Omental fat pad (tissue), 4 donors: ENCODE results near the gene GMDS. TPM values are rescaled to one million over a fixed set of nuclear protein-coding genes. Genes with fewer than 3 reads are reported as not detected.

Source experiments
- ATAC-seq: fragments of 150-250 bp; one replicate; pipeline ENCODE4 v1.9.1; 2016; ENCODE audit warnings: mild to moderate bottlenecking, moderate library complexity; ENCODE audit not compliant: low FRiP score
- DNase-seq: peaks from one replicate; pipeline ENCODE4 v3.0.0-alpha.2; 2019; ENCODE audit warnings: low spot score
- CTCF ChIP-seq, 3 donors: fragments of 450-650 bp; IDR thresholded peaks; one replicate each; pipeline ENCODE4 v1.5.1; 2016 to 2017; ENCODE audit warnings: antibody characterized with exemption in 3 of 3, mild to moderate bottlenecking in 3 of 3, moderate library complexity in 2 of 3
- total RNA-seq, 4 donors: library from RNA; depleted of rRNA; stranded (reverse); fragments of >200 nt; gene quantifications; one replicate each; pipeline ENCODE4 v1.1.0, GENCODE V29; 2016

GMDS gene
- total RNA-seq, 4 donors from 2014 or later: 5.6 to 20.6 (median 10.7) TPM

- DNase-seq (no peak), ATAC-seq (no peak)
- no peak for TF ChIP-seq CTCF (IDR thresholded peaks at IDR 0.05)
These were observed 226.4 kb downstream of the GMDS start for GRCh38 chr6:2019051-2019450.

- no peak for TF ChIP-seq CTCF (IDR thresholded peaks at IDR 0.05)
- no peak for DNase-seq
- ATAC-seq: no peak
These were observed 229.4 kb downstream of the GMDS start for GRCh38 chr6:2016040-2016439.

- ATAC-seq (no peak), DNase-seq (no peak)
- no peak for TF ChIP-seq CTCF (IDR thresholded peaks at IDR 0.05)
These were observed 236.9 kb downstream of the GMDS start for GRCh38 chr6:2008383-2008976.

GRCh38 chr6:2007165-2007564, 238.2 kb downstream of the GMDS start:
- no peak for TF ChIP-seq CTCF (IDR thresholded peaks at IDR 0.05)
- DNase-seq (no peak), ATAC-seq (no peak)

- no peak for DNase-seq
- no peak for ATAC-seq
- TF ChIP-seq CTCF (IDR thresholded peaks at IDR 0.05): no peak
These were observed 240.5 kb downstream of the GMDS start for GRCh38 chr6:2004888-2005287.

GRCh38 chr6:2000962-2001361, 244.4 kb downstream of the GMDS start:
- DNase-seq (no peak), ATAC-seq (no peak)
- no peak for TF ChIP-seq CTCF (IDR thresholded peaks at IDR 0.05)

GRCh38 chr6:1997702-1998101, 247.7 kb downstream of the GMDS start:
- ATAC-seq: no peak

More at GRCh38 chr6:1997702-1998101, 247.7 kb downstream of the GMDS start:
- no peak for TF ChIP-seq CTCF (IDR thresholded peaks at IDR 0.05)
- no peak for DNase-seq
